Skeletal muscle tissue (tissue), 4 donors: ENCODE data around the gene NPLOC4. TPM values are rescaled to one million over a fixed set of nuclear protein-coding genes. Genes with fewer than 3 reads are reported as not detected.

ENCODE experiments used
- H3K27ac ChIP-seq: one replicate; pipeline ENCODE4 v1.7.0; 2013; ENCODE audit warnings: mild to moderate bottlenecking, low read depth, low read length, inconsistent platforms
- H3K27me3 ChIP-seq, 3 donors: one replicate each; pipeline ENCODE4 v1.7.0; 2013; ENCODE audit warnings: low read length in 3 of 3; ENCODE audit not compliant: control insufficient read depth in 3 of 3, insufficient read depth in 3 of 3
- H3K36me3 ChIP-seq, 3 donors: one replicate each; pipeline ENCODE4 v1.7.0; 2013; ENCODE audit warnings: low read length in 3 of 3; ENCODE audit not compliant: control insufficient read depth in 3 of 3, insufficient read depth in 3 of 3
- H3K4me1 ChIP-seq, 3 donors: one replicate each; pipeline ENCODE4 v1.7.0; 2013; ENCODE audit warnings: low read length in 3 of 3, mild to moderate bottlenecking in 3 of 3; ENCODE audit not compliant: control insufficient read depth in 3 of 3, insufficient read depth in 3 of 3
- H3K4me3 ChIP-seq, 3 donors: one replicate each; pipeline ENCODE4 v1.7.0; 2013; ENCODE audit warnings: low read length in 3 of 3
- H3K9ac ChIP-seq, 3 donors: one replicate each; pipeline ENCODE4 v1.7.0; 2013; ENCODE audit warnings: low read length in 3 of 3, mild to moderate bottlenecking in 3 of 3, moderate library complexity in 2 of 3, low read depth in 1 of 3
- H3K9me3 ChIP-seq, 3 donors: one replicate each; pipeline ENCODE4 v1.7.0; 2013; ENCODE audit warnings: low read length in 3 of 3; ENCODE audit not compliant: control insufficient read depth in 3 of 3
- total RNA-seq: library from RNA; depleted of rRNA; stranded (reverse); fragments of >200 nt; gene quantifications from one replicate; pipeline ENCODE4 v1.2.3, GENCODE V29; 2014
- donor health status: Osteomylitis.

The NPLOC4 gene
- total RNA-seq, 1 donor from 2014 or later = 43.8 TPM

- peaks cover 8 to 22% (median 13%) of the 10 kb centered on the region in 3 donors for H3K4me1 ChIP-seq
- no peak overlapping the region for H3K4me3 ChIP-seq
- H3K9me3 ChIP-seq = no peaks in the 10 kb centered on the region
- H3K27me3 ChIP-seq = no peaks in the 10 kb centered on the region
- no peak overlapping the region for H3K27ac ChIP-seq
- no peak overlapping the region for H3K9ac ChIP-seq
- peaks cover 39 to 44% (median 40%) of the 10 kb centered on the region in 3 donors for H3K36me3 ChIP-seq
These were observed 62.9 kb downstream of the NPLOC4 start for GRCh38 chr17:81573794-81574642.

- H3K4me3 ChIP-seq = no peak overlapping the region
- peaks cover 8 to 25% (median 10%) of the 10 kb centered on the region in 3 donors for H3K4me1 ChIP-seq
- no peak overlapping the region for H3K27ac ChIP-seq
- H3K9ac ChIP-seq = no peak overlapping the region
- H3K36me3 ChIP-seq = peaks cover 48 to 54% (median 51%) of the 10 kb centered on the region in 3 donors
- H3K27me3 ChIP-seq = no peaks in the 10 kb centered on the region
- H3K9me3 ChIP-seq = no peaks in the 10 kb centered on the region
These were observed 64.2 kb downstream of the NPLOC4 start for GRCh38 chr17:81572563-81573168.

GRCh38 chr17:81570964-81571363 lies 65.9 kb downstream of the NPLOC4 start:
- Histone ChIP-seq H3K27ac (no peak overlapping the region), H3K36me3 (peaks cover 49 to 65% (median 56%) of the 10 kb centered on the region in 3 donors), H3K9me3 (no peaks in the 10 kb centered on the region), H3K9ac (no peak overlapping the region), H3K4me1 (peaks cover 17 to 26% (median 20%) of the 10 kb centered on the region in 3 donors), H3K27me3 (no peaks in the 10 kb centered on the region), H3K4me3 (no peak overlapping the region)

GRCh38 chr17:81569986-81570514 lies 66.9 kb downstream of the NPLOC4 start:
- H3K9ac ChIP-seq = no peak overlapping the region
- no peaks in the 10 kb centered on the region for H3K9me3 ChIP-seq
- peaks cover 54 to 69% (median 58%) of the 10 kb centered on the region in 3 donors for H3K36me3 ChIP-seq
- H3K4me1 ChIP-seq = peaks cover 20 to 30% (median 21%) of the 10 kb centered on the region in 3 donors
- H3K4me3 ChIP-seq = no peak overlapping the region
- no peaks in the 10 kb centered on the region for H3K27me3 ChIP-seq
- H3K27ac ChIP-seq = no peak overlapping the region

GRCh38 chr17:81568416-81568815 lies 68.5 kb downstream of the NPLOC4 start:
- Histone ChIP-seq H3K9ac (no peak overlapping the region), H3K27me3 (no peaks in the 10 kb centered on the region), H3K36me3 (peaks cover 70 to 73% (median 72%) of the 10 kb centered on the region in 3 donors), H3K27ac (peak overlapping the region; percentile 76), H3K4me3 (no peak overlapping the region), H3K9me3 (no peaks in the 10 kb centered on the region), H3K4me1 (peaks cover 20 to 30% (median 21%) of the 10 kb centered on the region in 3 donors)

GRCh38 chr17:81567191-81567590 lies 69.7 kb downstream of the NPLOC4 start:
- Histone ChIP-seq H3K9ac (peak overlapping the region in 2 of 3 donors; percentile 20 to 51), H3K4me1 (peaks cover 20 to 30% (median 21%) of the 10 kb centered on the region in 3 donors), H3K27ac (peak overlapping the region; percentile 76), H3K36me3 (peaks cover 73 to 81% (median 78%) of the 10 kb centered on the region in 3 donors), H3K27me3 (no peaks in the 10 kb centered on the region), H3K4me3 (peak overlapping the region in 1 of 3 donors; percentile 24), H3K9me3 (no peaks in the 10 kb centered on the region)

GRCh38 chr17:81566461-81567126 lies 70.3 kb downstream of the NPLOC4 start:
- H3K4me3 ChIP-seq = peak overlapping the region; percentile 17 to 49 (median 38)

GRCh38 chr17:81565231-81565630 lies 71.7 kb downstream of the NPLOC4 start:
- H3K4me3 ChIP-seq = no peak overlapping the region
- peaks cover 20 to 30% (median 21%) of the 10 kb centered on the region in 3 donors for H3K4me1 ChIP-seq
- H3K27ac ChIP-seq = no peak overlapping the region
- H3K27me3 ChIP-seq = no peaks in the 10 kb centered on the region
- H3K9me3 ChIP-seq = no peaks in the 10 kb centered on the region
- H3K36me3 ChIP-seq = peaks cover 65 to 82% (median 71%) of the 10 kb centered on the region in 3 donors
- H3K9ac ChIP-seq = no peak overlapping the region

More at GRCh38 chr17:81566461-81567126, 70.3 kb downstream of the NPLOC4 start:
- peaks cover 20 to 30% (median 21%) of the 10 kb centered on the region in 3 donors for H3K4me1 ChIP-seq
- peak overlapping the region; percentile 76 for H3K27ac ChIP-seq
- H3K9me3 ChIP-seq = no peaks in the 10 kb centered on the region
- peaks cover 74 to 83% (median 77%) of the 10 kb centered on the region in 3 donors for H3K36me3 ChIP-seq
- H3K27me3 ChIP-seq = no peaks in the 10 kb centered on the region
- peak overlapping the region; percentile 30 to 62 (median 40) for H3K9ac ChIP-seq

- Histone ChIP-seq H3K9me3 (no peaks in the 10 kb centered on the region), H3K9ac (no peak overlapping the region), H3K36me3 (peaks cover 60 to 79% (median 71%) of the 10 kb centered on the region in 3 donors), H3K27me3 (no peaks in the 10 kb centered on the region), H3K27ac (no peak overlapping the region), H3K4me1 (peaks cover 20 to 30% (median 21%) of the 10 kb centered on the region in 3 donors), H3K4me3 (no peak overlapping the region)
These were observed 72.1 kb downstream of the NPLOC4 start for GRCh38 chr17:81564778-81565177.
